Neural crest cell (in vitro differentiated cells): ENCODE measurements around the gene PSMC3IP. TPM values are rescaled to one million over a fixed set of nuclear protein-coding genes. Genes with fewer than 3 reads are reported as not detected.
A peak's percentile ranks its signal among the peaks of the same experiment; 100 is the strongest.

Experiments used
- DNase-seq: peaks from one replicate; pipeline ENCODE4 v3.0.0; 2021; ENCODE audit warnings: low read depth, mixed read lengths, low spot score
- H3K27ac Mint-ChIP-seq: one replicate; pipeline ENCODE4 v1.8.0; 2021; ENCODE audit warnings: mild to moderate bottlenecking, mixed read lengths; ENCODE audit not compliant: unreplicated experiment
- H3K27me3 Mint-ChIP-seq: 2 replicates; pipeline ENCODE4 v1.8.0; 2021; ENCODE audit warnings: low read depth, mild to moderate bottlenecking, mixed read lengths
- H3K36me3 Mint-ChIP-seq: 2 replicates; pipeline ENCODE4 v1.8.0; 2021; ENCODE audit warnings: low read depth, mild to moderate bottlenecking, mixed read lengths
- H3K4me1 Mint-ChIP-seq: 2 replicates; pipeline ENCODE4 v1.8.0; 2021; ENCODE audit warnings: mixed read lengths
- H3K4me3 Mint-ChIP-seq: one replicate; pipeline ENCODE4 v1.8.0; 2021; ENCODE audit warnings: mild to moderate bottlenecking, mixed read lengths
- H3K9me3 Mint-ChIP-seq: 2 replicates; pipeline ENCODE4 v1.8.0; 2021; ENCODE audit warnings: mixed read lengths
- CTCF ChIP-seq: fragments of 200-600 bp; sonication (generic); conservative IDR thresholded peaks from 2 replicates; pipeline ENCODE4 v1.5.0; 2021; ENCODE audit warnings: antibody characterized with exemption, mild to moderate bottlenecking
- total RNA-seq: library from RNA; stranded (reverse); gene quantifications from 2 replicates; pipeline ENCODE4 v1.2.1, GENCODE V29; 2021

Gene PSMC3IP
- total RNA-seq, 1 donor from 2014 or later, result 44.6 TPM

- Mint-ChIP-seq H3K27ac (no peak overlapping the region), H3K36me3 (no peaks in the 10 kb centered on the region), H3K27me3 (no peaks in the 10 kb centered on the region), H3K9me3 (no peaks in the 10 kb centered on the region), H3K4me1 (peaks cover 18% of the 10 kb centered on the region), H3K4me3 (peak overlapping the region; percentile 89)
- no peak for TF ChIP-seq CTCF
- DNase-seq, result no peak
Measured at GRCh38 chr17:42537826-42538451, 39.6 kb downstream of the PSMC3IP start.

DNA sequence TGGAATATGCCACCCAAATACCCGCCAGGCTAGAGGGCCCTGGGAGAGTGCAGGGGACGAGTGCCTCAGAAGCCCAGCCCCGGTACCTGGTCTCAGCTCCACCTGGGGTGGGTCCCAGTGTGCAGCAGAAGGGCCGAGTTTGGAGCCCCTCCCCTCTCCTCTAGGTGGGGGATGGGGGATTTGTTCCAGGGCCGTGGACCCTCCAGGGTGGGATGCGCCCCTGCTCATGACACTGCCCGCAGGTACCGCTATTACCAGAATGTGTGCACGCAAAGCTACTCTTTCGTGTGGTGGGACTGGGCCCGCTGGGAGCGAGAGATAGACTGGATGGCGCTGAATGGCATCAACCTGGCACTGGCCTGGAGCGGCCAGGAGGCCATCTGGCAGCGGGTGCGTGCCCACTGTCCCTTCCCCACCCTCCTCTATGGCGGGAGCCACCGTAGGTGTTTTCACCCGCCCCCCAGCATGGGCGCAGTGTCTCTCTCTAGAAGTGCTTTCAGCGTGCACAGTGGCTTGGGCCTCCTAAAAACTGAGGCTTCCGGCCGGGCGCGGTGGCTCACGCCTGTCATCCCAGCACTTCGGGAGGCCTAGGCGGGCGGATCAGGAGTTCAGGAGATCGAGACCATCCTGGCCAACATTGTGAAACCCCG is 40.2 kb downstream of the PSMC3IP start:
- Mint-ChIP-seq H3K4me1 (peaks cover 18% of the 10 kb centered on the region), H3K27ac (no peak overlapping the region), H3K36me3 (no peaks in the 10 kb centered on the region), H3K27me3 (no peaks in the 10 kb centered on the region), H3K4me3 (peak overlapping the region; percentile 89), H3K9me3 (no peaks in the 10 kb centered on the region)
- DNase-seq, result no peak
- no peak for TF ChIP-seq CTCF

GRCh38 chr17:42536372-42537155 is 41.0 kb downstream of the PSMC3IP start:
- Mint-ChIP-seq H3K4me3 (peak overlapping the region; percentile 89), H3K4me1 (peaks cover 22% of the 10 kb centered on the region), H3K9me3 (no peaks in the 10 kb centered on the region), H3K27ac (peak overlapping the region; percentile 92), H3K27me3 (no peaks in the 10 kb centered on the region), H3K36me3 (no peaks in the 10 kb centered on the region)
- peak; percentile 48 for DNase-seq
- TF ChIP-seq CTCF, result no peak

DNA sequence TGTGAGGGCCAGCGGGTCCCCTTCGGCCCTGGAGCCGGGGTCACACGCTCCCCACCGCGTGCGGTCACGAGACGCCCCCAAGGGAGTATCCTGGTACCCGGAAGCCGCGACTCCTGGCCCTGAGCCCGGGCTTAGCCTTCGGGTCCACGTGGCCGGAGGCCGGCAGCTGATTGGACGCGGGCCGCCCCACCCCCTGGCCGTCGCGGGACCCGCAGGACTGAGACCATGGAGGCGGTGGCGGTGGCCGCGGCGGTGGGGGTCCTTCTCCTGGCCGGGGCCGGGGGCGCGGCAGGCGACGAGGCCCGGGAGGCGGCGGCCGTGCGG is 41.5 kb downstream of the PSMC3IP start, which contains the start of gene NAGLU:
Gene NAGLU (plus strand): TSS at position 194 of the 324 bp plus-strand sequence. CDS start 32 bp downstream, at position 226.
- no peaks in the 10 kb centered on the region for H3K9me3 Mint-ChIP-seq
- no peaks in the 10 kb centered on the region for H3K27me3 Mint-ChIP-seq
- peak; percentile 79 for DNase-seq
- peak within 1 kb of the TSS; percentile 92 for H3K27ac Mint-ChIP-seq
- no peaks in the 10 kb centered on the region for H3K36me3 Mint-ChIP-seq
- H3K4me3 Mint-ChIP-seq, result peak within 1 kb of the TSS; percentile 89
- peaks cover 24% of the 10 kb centered on the region for H3K4me1 Mint-ChIP-seq
- no peak for TF ChIP-seq CTCF

DNA sequence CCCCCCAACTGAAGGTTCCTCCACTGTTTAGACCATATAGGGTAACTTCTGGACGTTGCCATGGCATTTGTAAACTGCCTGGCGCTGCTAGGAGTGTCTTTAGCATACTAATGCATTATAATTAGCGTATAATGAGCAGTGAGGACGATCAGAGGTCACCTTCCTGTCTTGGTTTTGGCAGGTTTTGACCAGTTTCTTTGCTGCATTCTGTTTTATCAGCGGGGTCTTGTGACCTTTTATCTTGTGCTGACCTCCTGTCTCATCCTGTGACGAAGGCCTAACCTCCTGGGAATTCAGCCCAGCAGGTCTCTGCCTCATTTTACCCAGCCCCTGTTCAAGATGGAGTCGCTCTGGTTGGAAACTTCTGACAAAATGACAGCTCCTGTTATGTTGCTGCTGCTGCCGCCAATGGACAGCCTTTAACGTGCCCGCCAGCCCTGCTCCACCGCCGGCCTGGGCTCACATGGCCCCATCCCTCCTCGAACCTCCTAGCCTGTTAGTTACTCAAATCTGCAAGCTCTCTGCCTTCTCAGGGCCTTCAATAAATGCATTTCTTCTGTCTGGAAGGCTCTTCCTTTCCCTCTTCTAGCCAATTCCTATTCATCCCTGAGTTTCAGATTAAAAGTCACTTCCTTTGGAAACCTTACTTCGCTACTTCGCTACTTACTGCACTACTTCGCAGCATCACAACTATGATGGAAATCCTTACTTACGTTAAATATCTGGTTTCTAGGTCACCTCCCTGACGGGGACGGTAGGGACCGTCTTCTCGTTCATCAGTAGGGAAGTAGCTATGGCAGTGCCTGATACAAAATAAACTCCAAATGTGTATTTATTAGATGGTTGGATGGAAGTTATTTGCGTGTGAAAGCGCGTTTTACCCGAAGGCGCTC is 42.1 kb downstream of the PSMC3IP start:
- Mint-ChIP-seq H3K27ac (no peak overlapping the region), H3K4me3 (peak overlapping the region; percentile 82), H3K9me3 (no peaks in the 10 kb centered on the region), H3K4me1 (peaks cover 24% of the 10 kb centered on the region), H3K27me3 (no peaks in the 10 kb centered on the region), H3K36me3 (no peaks in the 10 kb centered on the region)
- no peak for TF ChIP-seq CTCF
- no peak for DNase-seq
